Astrocyte (in vitro differentiated cells and primary cell): ENCODE data around the gene PHOSPHO2.

Source experiments
- CTCF ChIP-seq: IDR thresholded peaks from 2 replicates; pipeline ENCODE4 v1.5.1; 2011; ENCODE audit warnings: low read depth, mild to moderate bottlenecking, inconsistent platforms, low read length, moderate library complexity; ENCODE audit not compliant: insufficient read depth
- EZH2 ChIP-seq: IDR thresholded peaks from 2 replicates; pipeline ENCODE4 v1.6.1; 2012; ENCODE audit warnings: mild to moderate bottlenecking, low read length, inconsistent platforms; ENCODE audit not compliant: insufficient read depth

DNA sequence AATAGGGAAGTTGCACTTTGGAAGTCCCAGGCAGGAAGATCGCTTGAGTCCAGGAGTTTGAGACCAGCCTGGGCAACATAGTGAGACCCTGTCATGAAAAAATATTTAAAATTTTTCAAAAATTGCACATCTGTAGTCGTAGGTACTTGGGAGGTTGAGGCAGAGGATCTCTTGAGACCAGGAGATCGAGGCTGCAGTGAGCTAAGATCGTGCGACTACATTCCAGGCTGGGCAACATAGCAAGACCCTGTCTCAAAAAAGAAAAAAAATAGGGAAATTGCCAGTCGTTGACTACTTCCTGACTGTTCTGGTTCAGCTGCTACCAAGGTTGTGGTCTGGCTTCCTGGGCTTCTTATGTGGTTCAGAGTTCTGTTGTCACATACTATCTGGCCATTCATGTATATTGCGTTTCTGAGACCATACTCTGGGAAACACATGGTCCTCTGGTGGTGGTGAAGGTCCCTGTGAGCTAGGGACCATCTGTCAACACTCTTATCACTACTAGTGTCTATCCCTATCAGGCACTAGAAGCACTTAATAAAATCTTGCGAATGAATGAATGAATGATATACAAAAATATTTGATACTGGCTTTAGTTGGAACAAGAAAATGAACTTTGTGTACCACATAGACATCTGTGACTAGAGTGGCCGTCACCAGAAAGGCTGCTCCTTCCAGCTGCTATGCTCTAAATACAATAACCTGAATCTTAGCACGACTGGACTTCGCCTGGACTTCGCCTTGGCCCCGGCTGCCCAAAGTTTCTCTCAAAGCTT, 38.5 kb downstream of the PHOSPHO2 start:
- no peak for TF ChIP-seq CTCF
- no peak for TF ChIP-seq EZH2
